T-helper 1 cell treated with Interleukin-12 subunit alpha and Interleukin-12 subunit beta and Interleukin-4 antibody, amounts not matched to agents 30 μg/mL and 1 μg/mL, for 36 hours (primary cell): ENCODE results near the gene NARF.

Source experiments
- H3K27ac Mint-ChIP-seq: one replicate; pipeline ENCODE4 v1.8.0; 2021; ENCODE audit warnings: mild to moderate bottlenecking, mixed read lengths
- H3K27me3 Mint-ChIP-seq: one replicate; pipeline ENCODE4 v1.8.0; 2021; ENCODE audit warnings: low read depth, mixed read lengths
- H3K36me3 Mint-ChIP-seq: one replicate; pipeline ENCODE4 v1.8.0; 2021; ENCODE audit warnings: low read depth, mixed read lengths
- H3K4me1 Mint-ChIP-seq: one replicate; pipeline ENCODE4 v1.8.0; 2021; ENCODE audit warnings: low read depth, mixed read lengths
- H3K4me3 Mint-ChIP-seq: one replicate; pipeline ENCODE4 v1.8.0; 2021; ENCODE audit warnings: mild to moderate bottlenecking, moderate library complexity, mixed read lengths
- H3K9me3 Mint-ChIP-seq: one replicate; pipeline ENCODE4 v1.8.0; 2021; ENCODE audit warnings: mixed read lengths

Gene NARF

DNA sequence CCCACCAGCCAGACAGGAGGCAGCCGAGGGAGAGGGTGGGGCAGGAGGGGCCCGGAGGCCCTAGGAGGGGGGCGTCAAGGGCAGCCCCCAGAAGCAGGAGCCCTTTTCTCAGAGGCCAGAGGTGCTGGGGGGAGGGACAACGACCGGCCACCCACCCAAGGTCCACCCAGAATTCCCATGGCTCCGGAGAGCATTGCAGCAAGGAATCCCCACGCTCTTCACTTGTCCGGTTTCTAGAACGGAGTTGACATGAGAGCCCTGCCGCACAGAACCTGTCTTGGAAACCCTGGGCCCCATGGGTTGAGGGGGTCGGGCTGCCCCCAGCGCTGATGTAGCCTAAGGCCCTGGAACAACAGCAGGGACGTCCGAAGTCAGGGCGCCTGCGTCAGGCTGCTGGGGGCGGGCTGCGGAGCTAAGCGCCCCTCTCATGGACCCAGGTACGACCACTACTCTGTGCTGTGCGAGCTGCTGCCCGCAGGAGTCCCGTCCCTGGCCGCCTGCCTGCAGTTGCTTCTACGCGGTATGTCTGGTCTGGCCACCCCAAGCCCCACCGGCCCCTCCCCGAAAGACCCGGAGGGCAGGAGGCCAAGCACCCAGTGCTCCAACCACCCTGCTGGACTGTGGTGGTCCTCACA lies 19.2 kb upstream of the NARF start:
- no peak overlapping the region for H3K4me3 Mint-ChIP-seq
- H3K27ac Mint-ChIP-seq: no peak overlapping the region
- H3K36me3 Mint-ChIP-seq: peaks cover 15% of the 10 kb centered on the region
- H3K4me1 Mint-ChIP-seq: peaks cover 4% of the 10 kb centered on the region
- H3K27me3 Mint-ChIP-seq: no peaks in the 10 kb centered on the region
- no peaks in the 10 kb centered on the region for H3K9me3 Mint-ChIP-seq

DNA sequence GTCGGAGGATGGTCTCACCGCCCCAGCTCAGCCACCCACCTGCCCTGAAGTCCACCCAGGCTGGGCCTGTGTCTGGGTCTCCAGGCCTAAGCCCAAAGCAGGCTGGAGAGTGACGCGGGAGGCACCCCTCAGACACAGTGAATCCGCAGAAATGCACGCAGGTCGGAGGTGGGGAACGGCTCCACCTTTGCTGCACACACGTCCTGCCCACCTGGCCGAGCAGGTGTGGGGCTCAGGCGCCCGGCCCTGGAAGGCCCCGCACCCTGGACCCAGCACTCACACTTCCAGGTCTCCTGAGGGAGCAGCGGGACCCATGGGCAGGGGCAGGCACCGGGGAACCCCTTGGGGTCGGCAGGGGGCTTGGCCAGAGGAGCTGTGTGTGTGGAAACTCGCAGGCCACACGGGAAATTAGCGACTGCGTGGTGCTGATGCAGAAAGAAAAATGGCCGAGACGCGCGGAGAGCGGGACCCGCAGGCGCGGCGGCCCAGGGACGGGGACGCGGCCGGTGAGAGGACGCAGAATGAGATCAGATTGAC lies 18.6 kb upstream of the NARF start:
- H3K36me3 Mint-ChIP-seq: peaks cover 15% of the 10 kb centered on the region
- no peaks in the 10 kb centered on the region for H3K27me3 Mint-ChIP-seq
- peaks cover 3% of the 10 kb centered on the region for H3K4me1 Mint-ChIP-seq
- no peak overlapping the region for H3K4me3 Mint-ChIP-seq
- no peaks in the 10 kb centered on the region for H3K9me3 Mint-ChIP-seq
- no peak overlapping the region for H3K27ac Mint-ChIP-seq

DNA sequence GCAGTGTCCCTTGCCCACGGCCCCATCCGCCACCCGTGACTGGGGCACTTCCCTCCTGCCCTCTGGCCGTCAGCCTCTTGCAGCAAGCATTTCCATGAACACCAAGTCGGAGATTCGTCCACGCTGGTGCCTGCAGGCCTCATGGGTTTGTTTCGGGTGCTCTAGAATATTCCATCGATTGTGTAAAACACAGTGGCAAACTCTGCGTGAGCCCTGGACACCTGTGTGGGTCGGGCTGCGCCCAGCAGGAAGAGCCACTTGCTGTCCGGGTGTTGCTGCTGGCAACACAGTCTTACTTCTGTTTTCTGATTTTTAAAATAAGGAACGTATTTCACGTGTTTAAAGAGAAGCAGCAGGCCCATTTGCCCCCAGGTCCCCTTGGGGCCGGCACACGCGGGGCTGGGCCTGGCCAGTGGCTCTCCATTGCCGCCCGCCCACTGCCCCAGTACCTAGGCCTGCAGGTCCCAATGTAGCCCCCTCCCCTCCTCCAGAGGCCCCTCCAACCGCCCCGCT lies 18.0 kb upstream of the NARF start:
- peaks cover 3% of the 10 kb centered on the region for H3K4me1 Mint-ChIP-seq
- no peaks in the 10 kb centered on the region for H3K9me3 Mint-ChIP-seq
- H3K36me3 Mint-ChIP-seq: peaks cover 15% of the 10 kb centered on the region
- H3K27ac Mint-ChIP-seq: peak overlapping the region; percentile 36
- H3K27me3 Mint-ChIP-seq: no peaks in the 10 kb centered on the region
- H3K4me3 Mint-ChIP-seq: no peak overlapping the region

DNA sequence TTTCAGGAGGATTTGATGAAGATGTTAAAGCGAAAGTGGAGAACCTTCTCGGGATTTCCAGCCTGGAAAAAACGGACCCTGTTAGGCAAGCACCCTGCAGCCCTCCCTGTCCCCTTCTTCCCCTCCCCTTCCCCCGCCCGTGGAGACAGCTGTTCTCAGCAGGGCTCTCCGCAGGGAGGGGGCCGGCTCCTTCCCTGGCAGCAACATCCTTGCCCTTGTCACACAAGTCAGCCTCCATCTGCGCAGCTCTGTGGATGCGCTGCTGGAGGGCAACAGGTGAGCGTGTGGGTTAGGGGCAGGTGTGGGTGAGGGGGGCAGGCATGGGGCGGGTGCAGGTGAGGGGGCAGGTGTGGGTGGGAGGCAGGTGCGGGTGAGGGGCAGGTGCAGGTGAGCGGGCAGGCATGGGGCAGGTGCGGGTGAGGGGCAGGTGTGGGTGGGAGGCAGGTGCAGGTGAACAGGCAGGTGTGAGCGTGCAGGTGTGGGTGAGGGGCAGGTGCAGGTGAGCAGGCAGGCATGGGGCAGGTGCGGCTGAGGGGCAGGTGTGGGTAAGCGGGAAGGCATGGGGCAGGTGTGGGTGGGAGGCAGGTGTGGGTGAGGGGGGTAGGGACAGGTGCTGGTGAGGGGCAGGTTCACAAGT lies 17.4 kb upstream of the NARF start:
- Mint-ChIP-seq H3K4me3 (no peak overlapping the region), H3K27me3 (no peaks in the 10 kb centered on the region), H3K4me1 (peaks cover 3% of the 10 kb centered on the region), H3K27ac (no peak overlapping the region), H3K36me3 (peaks cover 15% of the 10 kb centered on the region), H3K9me3 (no peaks in the 10 kb centered on the region)

DNA sequence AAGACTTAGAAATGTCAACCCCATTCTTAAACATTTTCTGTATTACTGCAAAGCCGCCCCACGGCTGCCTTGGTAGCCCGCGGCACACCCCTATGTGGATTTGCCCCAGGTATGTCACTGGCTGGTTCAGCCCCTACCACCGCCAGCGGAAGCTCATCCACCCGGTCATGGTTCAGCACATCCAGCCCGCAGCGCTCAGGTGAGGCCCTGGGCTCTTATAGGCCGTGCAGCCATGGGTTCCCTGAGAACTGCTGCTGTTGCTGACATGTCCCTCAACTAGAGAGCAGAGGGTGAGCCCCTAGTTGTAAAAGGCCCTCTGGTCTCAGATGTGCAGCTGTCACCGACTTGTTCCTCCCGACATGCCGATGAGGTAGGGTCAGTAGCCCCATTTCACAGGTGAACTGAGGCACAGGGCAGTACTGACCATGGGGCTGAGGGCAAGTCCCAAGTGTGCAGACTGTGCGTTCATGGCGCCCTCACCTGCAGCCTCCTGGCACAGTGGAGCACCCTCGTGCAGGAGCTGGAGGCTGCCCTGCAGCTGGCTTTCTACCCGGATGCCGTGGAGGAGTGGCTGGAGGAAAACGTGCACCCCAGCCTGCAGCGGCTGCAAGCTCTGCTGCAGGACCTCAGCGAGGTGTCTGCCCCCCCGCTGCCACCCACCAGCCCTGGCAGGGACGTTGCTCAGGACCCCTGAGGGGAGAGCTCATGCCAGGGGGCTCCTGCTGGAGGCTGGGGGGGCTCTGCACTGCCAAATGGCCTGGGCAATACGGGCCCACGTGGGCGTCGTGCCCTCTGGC lies 16.7 kb upstream of the NARF start:
- no peaks in the 10 kb centered on the region for H3K9me3 Mint-ChIP-seq
- H3K4me3 Mint-ChIP-seq: no peak overlapping the region
- H3K4me1 Mint-ChIP-seq: peaks cover 3% of the 10 kb centered on the region
- peaks cover 18% of the 10 kb centered on the region for H3K36me3 Mint-ChIP-seq
- H3K27me3 Mint-ChIP-seq: no peaks in the 10 kb centered on the region
- no peak overlapping the region for H3K27ac Mint-ChIP-seq

DNA sequence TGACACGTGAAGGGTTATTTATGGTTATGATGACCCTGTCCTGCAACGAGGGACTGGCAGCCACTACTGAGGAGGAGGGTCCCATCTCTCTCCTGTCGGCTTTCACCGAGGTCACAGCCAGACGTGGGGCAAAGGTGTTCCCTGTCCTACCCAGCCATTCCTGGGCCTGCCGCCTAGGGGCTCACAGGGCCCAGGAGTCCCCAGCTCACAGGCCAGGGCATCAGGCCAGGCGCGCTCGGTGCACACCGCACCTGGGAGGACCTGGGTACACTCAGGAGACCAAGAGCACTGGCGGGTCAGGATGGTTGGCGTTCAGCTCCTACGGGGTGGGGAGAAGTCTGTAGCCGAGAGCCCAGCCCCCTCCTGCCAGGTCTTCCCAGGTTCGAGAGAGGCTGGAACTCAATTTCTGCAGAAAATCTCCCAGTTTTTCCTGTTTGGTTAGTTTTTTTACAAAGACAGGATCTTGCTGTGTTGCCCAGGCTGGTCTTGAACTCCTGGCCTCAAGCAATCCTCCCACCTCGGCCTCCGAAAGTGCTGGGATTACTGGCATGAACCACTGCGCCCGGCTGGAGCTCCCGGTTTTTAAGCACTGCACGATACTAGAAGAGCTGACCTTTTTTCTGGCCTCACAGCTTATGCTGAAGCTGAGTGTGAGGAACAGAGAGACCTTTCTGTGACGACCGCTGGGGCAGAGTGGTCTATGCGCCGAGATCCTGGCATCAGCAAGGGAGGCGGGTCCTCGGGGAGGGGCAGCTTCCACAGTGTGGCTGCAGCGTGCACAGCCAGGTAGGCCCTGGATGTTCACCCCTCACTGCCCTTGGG lies 15.7 kb upstream of the NARF start:
- Mint-ChIP-seq H3K36me3 (peaks cover 18% of the 10 kb centered on the region), H3K27ac (peak overlapping the region; percentile 20), H3K4me1 (peaks cover 3% of the 10 kb centered on the region), H3K9me3 (no peaks in the 10 kb centered on the region), H3K4me3 (no peak overlapping the region), H3K27me3 (no peaks in the 10 kb centered on the region)

DNA sequence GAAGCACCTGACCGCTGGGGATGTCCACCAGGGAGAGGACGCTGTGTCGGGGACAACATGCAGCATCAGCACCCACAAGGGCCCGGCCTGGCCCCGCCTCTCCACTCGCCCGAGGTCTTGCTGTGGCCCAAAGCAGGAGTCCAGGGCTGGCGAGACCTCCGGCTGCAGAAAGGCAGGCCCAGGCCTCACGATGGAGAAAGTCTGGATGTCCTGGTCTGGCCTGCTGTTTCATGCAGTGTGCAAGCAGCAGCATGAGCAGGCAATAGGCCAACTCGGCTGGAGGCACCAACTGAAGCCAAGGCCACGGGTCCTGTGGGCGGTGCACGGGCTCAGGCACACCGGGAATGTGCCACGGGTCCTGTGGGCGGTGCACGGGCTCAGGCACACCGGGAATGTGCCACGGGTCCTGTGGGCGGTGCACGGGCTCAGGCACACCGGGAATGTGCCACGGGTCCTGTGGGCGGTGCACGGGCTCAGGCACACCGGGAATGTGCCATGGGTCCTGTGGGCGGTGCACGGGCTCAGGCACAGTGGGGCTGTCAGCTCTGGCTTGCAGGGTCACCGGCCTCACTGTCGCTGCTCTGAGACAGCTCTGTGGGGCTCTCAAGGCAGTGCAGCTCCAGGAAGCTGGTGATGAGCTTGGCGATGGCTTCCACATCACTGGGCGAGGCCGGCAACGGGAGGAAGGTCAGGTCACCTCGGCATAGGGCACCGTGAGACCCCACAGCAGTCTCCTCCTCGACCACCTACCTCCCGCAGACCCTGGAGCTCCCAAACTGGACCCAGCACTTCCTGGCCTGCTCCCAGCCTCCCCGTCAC lies 14.9 kb upstream of the NARF start:
- Mint-ChIP-seq H3K4me3 (no peak overlapping the region), H3K27ac (peak overlapping the region; percentile 20), H3K9me3 (no peaks in the 10 kb centered on the region), H3K27me3 (no peaks in the 10 kb centered on the region), H3K36me3 (peaks cover 18% of the 10 kb centered on the region), H3K4me1 (peaks cover 3% of the 10 kb centered on the region)

DNA sequence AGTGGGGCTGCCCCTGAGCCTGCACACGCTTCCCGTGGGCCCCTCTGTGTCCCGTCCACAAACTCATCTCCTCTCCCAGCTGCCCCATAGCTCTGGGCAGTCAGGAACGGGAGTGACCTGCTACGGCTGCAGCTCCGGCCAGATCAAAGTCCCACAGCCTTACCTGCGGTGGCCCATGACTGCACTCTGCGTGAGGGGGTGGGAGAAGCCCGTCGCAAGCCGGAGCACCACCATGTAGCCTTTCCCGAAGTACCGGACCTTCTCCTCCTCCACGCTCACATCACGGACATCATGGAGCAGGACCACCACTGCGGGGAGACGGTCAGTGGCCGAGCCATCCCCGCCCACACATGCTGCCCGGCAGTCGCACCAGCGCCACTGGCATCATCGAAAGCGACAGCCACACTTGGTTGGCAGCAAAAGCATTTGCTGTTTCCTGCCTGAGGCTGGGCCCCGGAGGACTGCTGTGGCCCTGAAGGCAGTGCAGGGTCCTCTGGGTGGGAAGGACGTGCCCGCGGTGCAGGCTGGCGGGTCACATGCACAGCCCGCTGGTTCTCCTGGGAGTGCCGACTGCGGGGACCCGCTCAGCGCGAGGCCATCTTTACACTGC lies 14.2 kb upstream of the NARF start:
- Mint-ChIP-seq H3K4me1 (peaks cover 6% of the 10 kb centered on the region), H3K27me3 (no peaks in the 10 kb centered on the region), H3K9me3 (no peaks in the 10 kb centered on the region)

DNA sequence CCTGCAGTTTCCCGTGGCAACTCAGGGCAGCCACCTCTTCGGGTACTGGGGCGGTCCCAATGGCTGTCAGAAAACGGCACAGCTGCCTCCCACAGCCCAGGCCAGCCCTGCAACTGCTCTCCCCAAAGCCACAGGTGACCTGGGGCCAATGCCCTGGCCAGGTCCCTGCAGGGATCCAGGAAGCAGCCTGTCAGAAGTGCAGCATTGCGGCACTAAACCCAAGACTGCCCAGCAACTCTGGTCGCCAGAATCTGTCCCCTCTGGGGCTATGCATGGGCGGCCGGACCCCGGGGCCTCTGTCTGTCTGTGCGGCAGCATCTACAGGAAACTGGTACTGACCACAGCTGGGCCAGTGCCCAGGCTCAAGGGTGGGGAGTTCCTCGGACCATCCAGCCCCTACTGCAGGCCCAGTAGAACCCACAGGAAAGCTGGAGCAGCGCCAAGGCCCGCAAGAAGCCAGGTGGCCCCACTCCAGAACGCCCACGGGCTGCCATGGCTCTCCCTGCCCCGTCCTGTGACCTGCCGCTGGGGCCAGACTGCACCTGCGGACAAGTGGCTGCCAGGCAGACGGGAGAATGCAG lies 13.5 kb upstream of the NARF start:
- H3K27ac Mint-ChIP-seq: no peak overlapping the region
- H3K36me3 Mint-ChIP-seq: peaks cover 29% of the 10 kb centered on the region
- H3K9me3 Mint-ChIP-seq: no peaks in the 10 kb centered on the region
- no peaks in the 10 kb centered on the region for H3K27me3 Mint-ChIP-seq
- H3K4me3 Mint-ChIP-seq: no peak overlapping the region
- H3K4me1 Mint-ChIP-seq: peaks cover 10% of the 10 kb centered on the region

More for the DNA sequence above, 14.2 kb upstream of the NARF start:
- Mint-ChIP-seq H3K4me3 (no peak overlapping the region), H3K36me3 (peaks cover 23% of the 10 kb centered on the region), H3K27ac (peak overlapping the region; percentile 15)

DNA sequence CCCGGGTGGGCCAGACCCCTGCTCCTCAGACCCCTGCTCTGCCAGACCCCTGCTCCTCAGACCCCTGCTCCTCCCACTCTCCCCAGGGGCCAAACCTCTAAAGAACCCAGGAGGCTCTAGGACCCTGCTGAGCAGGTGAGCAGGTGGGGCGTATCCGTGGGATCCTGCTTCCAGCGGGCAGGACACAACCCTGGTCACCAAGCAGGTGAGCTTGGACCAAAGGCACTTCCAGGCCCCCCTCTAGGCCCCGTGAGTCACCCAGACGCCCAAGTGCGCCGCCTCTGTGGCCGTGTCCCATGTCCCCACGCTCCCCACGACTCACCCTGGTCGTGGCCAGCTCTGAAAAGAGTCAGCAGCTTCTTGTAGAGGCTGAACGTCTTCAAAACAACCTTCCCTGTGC lies 13.0 kb upstream of the NARF start:
- no peak overlapping the region for H3K27ac Mint-ChIP-seq
- peaks cover 28% of the 10 kb centered on the region for H3K36me3 Mint-ChIP-seq
- H3K9me3 Mint-ChIP-seq: no peaks in the 10 kb centered on the region
- no peak overlapping the region for H3K4me3 Mint-ChIP-seq
- peaks cover 8% of the 10 kb centered on the region for H3K4me1 Mint-ChIP-seq
- H3K27me3 Mint-ChIP-seq: no peaks in the 10 kb centered on the region

DNA sequence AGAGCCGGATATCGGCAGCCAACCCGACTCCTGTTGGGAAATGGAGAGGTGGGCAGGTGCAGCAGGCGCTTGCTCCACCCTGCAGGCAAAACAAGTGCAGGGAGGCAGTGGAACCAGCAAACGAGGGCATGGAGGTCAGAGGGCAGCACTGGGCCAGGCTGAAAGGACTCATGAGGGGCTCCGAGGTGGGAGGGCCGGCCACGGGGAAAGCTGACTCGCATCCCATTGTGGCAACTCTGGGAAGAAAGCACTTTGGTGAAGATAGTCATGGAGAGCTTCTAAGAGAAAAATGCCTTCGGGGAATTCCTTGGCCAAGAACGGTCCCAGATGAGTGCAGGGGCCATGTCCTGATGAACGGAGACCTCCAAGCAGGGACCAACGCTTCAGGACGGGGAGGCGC lies 12.4 kb upstream of the NARF start:
- no peak overlapping the region for H3K27ac Mint-ChIP-seq
- H3K36me3 Mint-ChIP-seq: peaks cover 28% of the 10 kb centered on the region
- no peaks in the 10 kb centered on the region for H3K27me3 Mint-ChIP-seq
- H3K4me1 Mint-ChIP-seq: peaks cover 12% of the 10 kb centered on the region
- no peak overlapping the region for H3K4me3 Mint-ChIP-seq
- no peaks in the 10 kb centered on the region for H3K9me3 Mint-ChIP-seq

DNA sequence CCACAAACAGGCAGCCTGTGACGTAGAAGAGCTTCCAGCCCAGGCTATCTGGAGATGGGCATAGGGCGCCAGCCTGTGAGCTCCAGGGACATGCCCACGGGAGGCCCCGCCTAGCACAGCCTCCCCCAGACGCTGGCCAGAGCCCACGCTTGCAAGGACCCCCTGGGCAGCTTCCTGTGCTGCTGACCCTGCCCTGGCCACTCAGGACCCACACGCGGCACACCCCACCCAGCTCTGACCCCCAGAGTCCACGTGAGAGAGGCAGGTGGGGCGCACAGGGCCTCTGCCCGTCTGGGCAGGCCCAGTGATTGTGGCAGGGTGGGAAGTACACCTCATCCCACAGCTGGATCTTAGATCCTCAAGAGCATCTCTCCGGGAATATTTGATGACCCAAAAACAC lies 11.9 kb upstream of the NARF start:
- peaks cover 17% of the 10 kb centered on the region for H3K4me1 Mint-ChIP-seq
- peaks cover 28% of the 10 kb centered on the region for H3K36me3 Mint-ChIP-seq
- H3K9me3 Mint-ChIP-seq: no peaks in the 10 kb centered on the region
- H3K27me3 Mint-ChIP-seq: no peaks in the 10 kb centered on the region
- H3K4me3 Mint-ChIP-seq: no peak overlapping the region
- H3K27ac Mint-ChIP-seq: no peak overlapping the region

DNA sequence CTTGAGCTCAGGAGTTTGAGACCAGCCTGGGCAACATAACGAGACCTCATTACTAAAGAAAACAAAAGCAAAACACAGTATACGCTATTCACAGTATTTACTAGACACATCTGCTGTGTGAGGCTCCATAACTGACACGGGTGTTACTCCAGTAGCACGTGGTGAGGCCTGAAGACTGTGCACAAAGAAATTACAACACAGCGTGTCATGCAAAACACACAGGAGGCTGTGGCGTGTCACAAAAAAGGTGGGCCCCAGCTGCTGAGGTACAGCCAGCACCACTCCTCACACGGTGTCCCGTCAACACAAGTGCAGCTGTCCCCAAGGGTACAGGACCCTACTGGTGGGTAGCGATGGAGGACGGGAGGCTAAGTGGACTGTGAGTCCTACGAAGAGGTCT lies 10.7 kb upstream of the NARF start:
- peaks cover 28% of the 10 kb centered on the region for H3K4me1 Mint-ChIP-seq
- no peaks in the 10 kb centered on the region for H3K9me3 Mint-ChIP-seq
- peak overlapping the region; percentile 62 for H3K27ac Mint-ChIP-seq
- peak overlapping the region; percentile 48 for H3K4me3 Mint-ChIP-seq
- peaks cover 26% of the 10 kb centered on the region for H3K36me3 Mint-ChIP-seq
- H3K27me3 Mint-ChIP-seq: no peaks in the 10 kb centered on the region
